Breast epithelium (tissue), 3 donors: ENCODE results near the gene PEX26.

Experiments
- CTCF ChIP-seq, 3 donors: fragments of 450-650 bp; IDR thresholded peaks; one replicate each; pipeline ENCODE4 v1.5.1; 2016 to 2017; ENCODE audit warnings: antibody characterized with exemption in 3 of 3, mild to moderate bottlenecking in 3 of 3, moderate library complexity in 3 of 3
- POLR2AphosphoS5 ChIP-seq, 3 donors: sonication (generic); formaldehyde crosslinking; IDR thresholded peaks; one replicate each; pipeline ENCODE4 v1.6.1; 2017; ENCODE audit warnings: antibody characterized with exemption in 3 of 3

GRCh38 chr22:18096823-18097222 is 19.0 kb downstream of the PEX26 start:
- TF ChIP-seq POLR2AphosphoS5 (IDR thresholded peaks at IDR 0.05) (no peak), CTCF (IDR thresholded peaks at IDR 0.05) (no peak)
